Ectodermal cell (in vitro differentiated cells): ENCODE measurements around the gene IQUB.
A peak's percentile ranks its signal among the peaks of the same experiment; 100 is the strongest.

Experiments
- H3K27ac ChIP-seq: 2 replicates; pipeline ENCODE4 v1.7.0; 2013; ENCODE audit warnings: mild to moderate bottlenecking, low read depth, low read length; ENCODE audit not compliant: insufficient read depth, poor library complexity, severe bottlenecking
- H3K27me3 ChIP-seq: 2 replicates; pipeline ENCODE4 v1.7.0; 2013; ENCODE audit warnings: mild to moderate bottlenecking, low read length; ENCODE audit not compliant: insufficient read depth, control insufficient read depth, poor library complexity, severe bottlenecking
- H3K36me3 ChIP-seq: one replicate; pipeline ENCODE4 v1.7.0; 2013; ENCODE audit warnings: low read length; ENCODE audit not compliant: control insufficient read depth, insufficient read depth
- H3K4me1 ChIP-seq: one replicate; pipeline ENCODE4 v1.7.0; 2013; ENCODE audit warnings: low read length; ENCODE audit not compliant: control insufficient read depth, insufficient read depth
- H3K4me3 ChIP-seq: 2 replicates; pipeline ENCODE4 v1.7.0; 2013; ENCODE audit warnings: low read depth, low read length, control low read depth; ENCODE audit not compliant: insufficient read depth
- H3K9me3 ChIP-seq: 2 replicates; pipeline ENCODE4 v1.7.0; 2013; ENCODE audit warnings: mild to moderate bottlenecking, low read length, moderate library complexity; ENCODE audit not compliant: control insufficient read depth
- WGBS, 2 experiments: methylation state at CpG; one replicate each; pipeline ENCODE4 v1.1.7; 2013; ENCODE audit warnings: missing lambda C conversion rate in 2 of 2; 5-methylcytosine and 5-hydroxymethylcytosine counted together

IQUB gene

GRCh38 chr7:123468303-123468702 lies 66.1 kb downstream of the IQUB start:
- no peaks in the 10 kb centered on the region for H3K9me3 ChIP-seq
- WGBS, 2 experiments = 90 to 95% methylated on average over 5 of the region's 5 CpGs
- H3K4me3 ChIP-seq = no peak overlapping the region
- no peak overlapping the region for H3K27ac ChIP-seq
- H3K36me3 ChIP-seq = no peaks in the 10 kb centered on the region
- H3K4me1 ChIP-seq = peaks cover 4% of the 10 kb centered on the region
- no peaks in the 10 kb centered on the region for H3K27me3 ChIP-seq

- H3K4me3 ChIP-seq = no peak overlapping the region
- H3K27me3 ChIP-seq = no peaks in the 10 kb centered on the region
- H3K4me1 ChIP-seq = no peaks in the 10 kb centered on the region
- no peaks in the 10 kb centered on the region for H3K36me3 ChIP-seq
- H3K27ac ChIP-seq = no peak overlapping the region
- WGBS, 2 experiments = 93% methylated on average over 2 of the region's 2 CpGs; no CpG with 5 or more reads in 1 of the 2 experiments
- no peaks in the 10 kb centered on the region for H3K9me3 ChIP-seq
Measured at GRCh38 chr7:123463890-123464289, 70.5 kb downstream of the IQUB start.

- 93 to 94% methylated on average over 3 of the region's 3 CpGs for WGBS, 2 experiments
- no peak overlapping the region for H3K27ac ChIP-seq
- no peak overlapping the region for H3K4me3 ChIP-seq
- no peaks in the 10 kb centered on the region for H3K27me3 ChIP-seq
- no peaks in the 10 kb centered on the region for H3K4me1 ChIP-seq
- no peaks in the 10 kb centered on the region for H3K9me3 ChIP-seq
- H3K36me3 ChIP-seq = no peaks in the 10 kb centered on the region
Measured at GRCh38 chr7:123460616-123461015, 73.8 kb downstream of the IQUB start.

GRCh38 chr7:123455965-123456470 lies 78.4 kb downstream of the IQUB start:
- 85 to 89% methylated on average over 1 of the region's 1 CpG for WGBS, 2 experiments
- H3K27ac ChIP-seq = no peak overlapping the region
- no peaks in the 10 kb centered on the region for H3K36me3 ChIP-seq
- H3K27me3 ChIP-seq = no peaks in the 10 kb centered on the region
- H3K9me3 ChIP-seq = no peaks in the 10 kb centered on the region
- H3K4me3 ChIP-seq = no peak overlapping the region
- H3K4me1 ChIP-seq = no peaks in the 10 kb centered on the region

- H3K36me3 ChIP-seq = no peaks in the 10 kb centered on the region
- 14 to 46% methylated on average over 2 of the region's 2 CpGs for WGBS, 2 experiments
- no peaks in the 10 kb centered on the region for H3K27me3 ChIP-seq
- peaks cover 14% of the 10 kb centered on the region for H3K4me1 ChIP-seq
- peak overlapping the region; percentile 87 for H3K27ac ChIP-seq
- no peaks in the 10 kb centered on the region for H3K9me3 ChIP-seq
- H3K4me3 ChIP-seq = no peak overlapping the region
Measured at GRCh38 chr7:123440101-123440548, 94.3 kb downstream of the IQUB start.

GRCh38 chr7:123439191-123439590 lies 95.2 kb downstream of the IQUB start:
- Histone ChIP-seq H3K4me3 (no peak overlapping the region), H3K9me3 (no peaks in the 10 kb centered on the region), H3K27me3 (no peaks in the 10 kb centered on the region), H3K36me3 (no peaks in the 10 kb centered on the region), H3K27ac (peak overlapping the region; percentile 87), H3K4me1 (peaks cover 14% of the 10 kb centered on the region)
- 73 to 80% methylated on average over 1 of the region's 1 CpG for WGBS, 2 experiments

- Histone ChIP-seq H3K36me3 (no peaks in the 10 kb centered on the region), H3K27me3 (no peaks in the 10 kb centered on the region), H3K9me3 (no peaks in the 10 kb centered on the region), H3K27ac (no peak overlapping the region), H3K4me3 (no peak overlapping the region), H3K4me1 (peaks cover 20% of the 10 kb centered on the region)
- WGBS, 2 experiments = 87 to 93% methylated on average over 2 of the region's 2 CpGs
Measured at GRCh38 chr7:123437447-123437995, 96.9 kb downstream of the IQUB start.

- H3K36me3 ChIP-seq = no peaks in the 10 kb centered on the region
- 90 to 97% methylated on average over 2 to 3 of the region's 4 CpGs for WGBS, 2 experiments
- no peak overlapping the region for H3K4me3 ChIP-seq
- H3K4me1 ChIP-seq = peaks cover 15% of the 10 kb centered on the region
- H3K27ac ChIP-seq = no peak overlapping the region
- no peaks in the 10 kb centered on the region for H3K9me3 ChIP-seq
- H3K27me3 ChIP-seq = no peaks in the 10 kb centered on the region
Measured at GRCh38 chr7:123435080-123435700, 99.2 kb downstream of the IQUB start.

GRCh38 chr7:123433665-123434064 lies 100.7 kb downstream of the IQUB start:
- H3K27me3 ChIP-seq = no peaks in the 10 kb centered on the region
- H3K9me3 ChIP-seq = no peaks in the 10 kb centered on the region
- H3K36me3 ChIP-seq = no peaks in the 10 kb centered on the region
- H3K4me1 ChIP-seq = peaks cover 6% of the 10 kb centered on the region
- H3K27ac ChIP-seq = no peak overlapping the region
- H3K4me3 ChIP-seq = no peak overlapping the region

- Histone ChIP-seq H3K4me1 (peaks cover 6% of the 10 kb centered on the region), H3K4me3 (no peak overlapping the region), H3K27ac (no peak overlapping the region), H3K27me3 (no peaks in the 10 kb centered on the region), H3K36me3 (no peaks in the 10 kb centered on the region), H3K9me3 (no peaks in the 10 kb centered on the region)
- WGBS, 2 experiments = 93 to 95% methylated on average over 2 of the region's 2 CpGs
Measured at GRCh38 chr7:123432601-123433000, 101.8 kb downstream of the IQUB start.
